GM18907 (cell line): Measurements from ENCODE around the gene CADM4.
A peak's percentile ranks its signal among the peaks of the same experiment; 100 is the strongest.
"Not testable (repeated sequence)": the region's sequence is repeated elsewhere in the genome, so short reads cannot be mapped to it uniquely, and the experiment has no call there.

Experiments
- ATAC-seq: cut with Tn5 transposase; IDR thresholded peaks from one replicate; pipeline ENCODE4 v1.9.1; 2021; ENCODE audit warnings: mild to moderate bottlenecking, moderate library complexity; ENCODE audit not compliant: unreplicated experiment

Gene CADM4

GRCh38 chr19:43610493-43610892 is 29.2 kb downstream of the CADM4 start:
- ATAC-seq, result no peak

- no peak for ATAC-seq
Observed at GRCh38 chr19:43609872-43610271, 29.8 kb downstream of the CADM4 start.

DNA sequence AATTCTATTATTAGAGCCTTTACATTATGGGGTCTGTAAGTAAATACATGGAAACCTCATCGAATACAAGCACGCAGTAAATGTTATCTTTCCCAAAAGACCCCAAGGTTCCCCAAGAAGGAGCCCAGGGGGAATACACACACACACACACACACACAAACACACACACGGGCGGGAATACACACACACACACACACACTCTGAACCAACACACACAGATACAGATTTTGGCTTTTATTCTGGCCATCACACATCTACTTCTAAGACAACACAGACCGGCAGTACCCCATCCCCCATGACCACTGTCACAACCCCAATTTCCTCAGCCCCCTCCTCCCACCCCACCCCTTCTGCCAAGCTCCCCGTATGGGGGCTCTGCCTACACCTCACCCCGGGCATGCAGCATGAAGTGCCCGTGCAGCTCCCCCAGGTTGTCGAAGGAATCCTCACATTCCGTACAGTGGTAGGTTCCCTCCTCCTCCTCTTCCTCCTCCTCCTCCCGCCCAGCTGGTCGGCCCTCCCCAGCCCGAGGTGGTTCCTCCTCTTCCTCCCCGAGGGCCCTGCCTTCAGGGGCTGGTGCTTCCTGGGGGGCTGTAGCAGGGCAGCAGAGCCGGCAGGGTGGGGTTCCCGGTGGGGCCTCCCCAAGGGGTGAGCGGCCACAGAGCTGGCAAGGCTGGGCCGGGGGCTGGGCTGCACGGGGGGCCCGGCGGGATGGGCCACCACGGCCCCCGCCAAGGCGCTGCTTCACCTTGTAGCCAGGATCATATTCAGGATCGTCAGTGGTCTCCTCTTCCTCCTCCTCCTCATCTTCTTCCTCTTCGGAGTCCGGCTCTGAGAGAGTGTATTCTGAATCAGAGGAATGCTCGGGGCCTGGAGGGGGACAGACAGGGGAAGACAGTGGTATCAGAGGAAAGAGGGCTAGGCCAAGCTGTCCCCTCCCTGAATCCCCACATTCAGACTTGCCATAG is 32.1 kb downstream of the CADM4 start:
- no peak for ATAC-seq

DNA sequence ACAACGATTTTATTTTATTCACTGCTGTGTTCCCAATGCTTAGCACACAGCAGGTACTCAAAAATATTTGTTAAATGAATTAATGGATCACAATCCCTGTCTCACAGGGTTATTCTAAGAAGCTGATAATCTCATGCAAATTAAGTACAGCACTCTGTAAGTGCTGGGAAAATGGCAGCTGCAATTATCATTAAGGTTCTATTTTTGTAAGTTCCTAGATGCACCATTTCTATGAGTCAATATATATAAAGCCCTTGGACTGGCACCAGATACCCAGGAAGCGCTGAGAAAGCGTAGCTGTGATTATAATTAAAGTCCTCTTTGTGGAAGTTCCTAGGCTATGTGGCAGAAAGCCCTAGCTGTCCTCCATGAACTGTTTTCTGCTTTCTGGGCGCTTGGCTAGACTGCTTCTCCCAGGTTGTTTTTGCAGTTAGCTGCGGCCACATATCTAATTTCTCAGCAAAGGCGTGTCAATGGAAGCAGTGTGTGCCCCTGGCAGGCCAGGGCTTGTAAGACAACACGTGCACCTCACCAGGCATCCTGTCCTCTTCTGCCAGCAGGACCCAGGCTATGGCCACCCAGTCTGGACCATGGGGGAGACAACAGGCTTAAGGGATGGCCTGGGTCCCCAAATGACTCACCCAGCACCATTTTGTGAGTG is 33.0 kb downstream of the CADM4 start:
- no peak for ATAC-seq

- no peak for ATAC-seq
Observed at GRCh38 chr19:43605875-43606568, 33.6 kb downstream of the CADM4 start.

DNA sequence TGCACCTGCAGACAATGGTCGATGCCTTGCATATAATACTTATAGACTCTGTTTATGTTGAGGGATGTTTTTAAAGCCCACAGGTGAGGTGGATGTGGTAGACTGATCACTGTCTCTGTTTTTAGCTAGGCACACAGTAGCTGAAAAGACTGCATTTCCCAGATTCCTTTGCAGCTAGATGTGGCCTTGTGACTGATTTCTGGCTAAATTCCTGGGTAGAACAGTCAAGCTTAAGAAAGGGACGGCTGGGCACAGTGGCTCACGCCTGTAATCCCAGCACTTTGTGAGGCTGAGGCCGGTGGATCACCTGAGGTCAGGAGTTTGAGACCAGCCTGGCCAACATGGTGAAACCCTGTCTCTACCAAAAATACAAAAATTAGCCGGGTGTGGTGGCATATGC is 39.3 kb downstream of the CADM4 start:
- not testable (repeated sequence) for ATAC-seq

GRCh38 chr19:43599635-43600295 is 39.9 kb downstream of the CADM4 start:
- ATAC-seq, result no peak

DNA sequence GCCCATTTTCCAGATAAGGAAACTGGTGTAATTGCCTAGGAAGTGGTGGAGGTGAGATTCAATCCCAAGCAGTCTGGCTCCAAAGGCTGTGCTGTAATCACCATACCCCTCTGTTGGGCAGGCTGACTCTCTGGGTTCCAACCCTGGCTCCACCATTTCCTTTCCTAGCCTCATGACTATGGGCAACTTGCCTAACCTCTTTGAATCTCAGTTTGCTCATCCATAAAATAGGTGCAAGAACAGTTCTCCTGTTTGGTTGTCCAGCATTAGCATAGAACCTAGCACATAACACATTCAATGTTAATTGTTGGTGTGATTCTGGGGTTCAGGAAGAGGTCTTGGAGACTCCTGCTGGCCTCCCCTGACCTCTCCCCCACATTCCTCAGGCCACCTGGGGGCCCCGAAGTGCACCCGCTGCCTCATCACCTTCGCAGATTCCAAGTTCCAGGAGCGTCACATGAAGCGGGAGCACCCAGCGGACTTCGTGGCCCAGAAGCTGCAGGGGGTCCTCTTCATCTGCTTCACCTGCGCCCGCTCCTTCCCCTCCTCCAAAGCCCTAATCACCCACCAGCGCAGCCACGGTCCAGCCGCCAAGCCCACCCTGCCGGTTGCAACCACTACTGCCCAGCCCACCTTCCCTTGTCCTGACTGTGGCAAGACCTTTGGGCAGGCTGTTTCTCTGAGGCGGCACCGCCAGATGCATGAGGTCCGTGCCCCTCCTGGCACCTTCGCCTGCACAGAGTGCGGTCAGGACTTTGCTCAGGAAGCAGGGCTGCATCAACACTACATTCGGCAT is 41.0 kb downstream of the CADM4 start:
- no peak for ATAC-seq

DNA sequence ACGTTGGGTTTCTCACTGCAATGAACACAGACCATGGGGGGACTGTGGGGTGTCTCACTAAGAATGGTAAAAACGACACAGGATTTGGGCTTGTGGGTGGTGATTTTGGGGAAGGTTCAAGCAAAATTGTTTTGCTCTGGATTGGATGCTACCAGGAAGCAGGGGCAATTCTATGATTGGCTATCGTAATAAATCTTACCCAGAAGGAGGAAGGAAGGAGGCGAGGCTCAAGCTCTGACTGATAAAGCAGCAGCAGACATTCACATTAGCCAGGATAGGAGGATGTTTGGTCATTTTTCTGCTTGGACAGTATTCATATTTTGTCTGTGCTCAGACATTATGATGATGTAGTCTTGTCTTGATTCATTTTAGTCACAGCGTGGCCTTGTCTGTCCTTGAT is 41.8 kb downstream of the CADM4 start:
- no peak for ATAC-seq

- no peak for ATAC-seq
Observed at GRCh38 chr19:43596842-43597461, 42.7 kb downstream of the CADM4 start.

GRCh38 chr19:43595999-43596841 is 43.4 kb downstream of the CADM4 start, which contains the start of the genes IRGQ and ZNF576:
IRGQ (minus strand) TSS chr19:43596134; CDS start chr19:43595338, 796 bp downstream.
ZNF576 (plus strand) TSS chr19:43596595; CDS start chr19:43597109, 514 bp downstream.
- ATAC-seq, result peak; percentile 80

- ATAC-seq, result no peak
Observed at GRCh38 chr19:43595605-43595998, 44.0 kb downstream of the CADM4 start.

- ATAC-seq, result peak; percentile 25
Observed at GRCh38 chr19:43594710-43595604, 44.7 kb downstream of the CADM4 start.

DNA sequence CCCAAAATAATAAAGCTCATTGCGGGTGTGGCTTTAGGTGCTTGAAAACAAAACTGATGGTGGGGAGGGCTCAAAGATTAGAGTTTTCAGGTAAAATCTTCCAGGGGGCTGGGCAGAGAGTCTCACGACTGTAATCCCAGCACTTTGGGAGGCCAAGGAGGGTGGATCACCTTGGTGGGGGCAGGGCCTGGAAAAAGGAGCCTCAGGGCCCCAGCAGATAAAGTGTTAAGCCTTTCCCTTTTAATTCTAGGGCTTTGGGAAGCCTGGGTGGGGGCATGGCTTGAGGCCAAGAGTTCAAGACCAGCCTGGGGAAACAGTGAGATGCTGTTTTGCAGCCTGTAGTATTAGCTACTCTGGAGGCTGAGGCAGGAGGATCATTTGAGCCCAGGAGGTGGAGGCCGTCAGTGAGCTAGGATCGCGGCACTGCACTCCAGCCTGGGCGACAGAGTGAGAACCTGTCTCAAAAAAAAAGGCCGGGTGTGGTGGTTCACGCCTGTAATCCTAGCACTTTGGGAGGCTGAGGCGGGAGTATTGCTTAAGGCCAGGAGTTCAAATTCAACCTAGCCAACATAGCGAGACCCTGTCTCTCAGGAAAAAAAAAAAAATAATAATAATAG is 45.5 kb downstream of the CADM4 start:
- no peak for ATAC-seq

DNA sequence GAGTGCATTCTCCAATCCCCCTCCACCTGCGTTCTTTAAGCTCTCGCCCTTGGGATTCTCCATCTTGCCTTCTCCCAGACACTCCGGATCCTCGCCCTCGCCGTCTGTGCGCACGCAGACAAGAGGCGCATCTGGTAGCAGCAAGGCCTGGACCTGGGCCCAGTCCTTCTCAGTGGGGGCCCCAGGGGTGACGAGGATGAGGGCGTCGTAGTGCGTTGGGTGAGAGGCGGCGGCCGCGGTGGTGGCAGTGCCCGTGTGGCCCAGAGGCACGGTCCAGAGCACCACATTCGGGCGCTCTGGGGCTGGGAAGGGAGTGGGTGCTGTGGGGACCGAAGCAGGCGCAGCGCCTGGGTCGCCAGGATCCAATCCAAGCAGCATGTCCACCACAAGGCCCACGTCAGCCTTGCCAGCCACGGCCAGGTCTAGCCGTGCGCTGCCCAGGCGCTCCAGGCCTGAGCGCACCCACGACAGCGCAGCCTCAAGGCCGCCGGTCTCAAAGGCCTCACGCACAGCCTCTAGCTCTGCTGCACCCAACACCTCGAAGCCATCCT is 46.8 kb downstream of the CADM4 start:
- ATAC-seq, result no peak

GRCh38 chr19:43591904-43592772 is 47.5 kb downstream of the CADM4 start:
- no peak for ATAC-seq
